HG03565 (cell line): ENCODE data around the gene HOXC6.

ENCODE experiments used
- ATAC-seq: cut with Tn5 transposase; IDR thresholded peaks from one replicate; pipeline ENCODE4 v1.9.1; 2021; ENCODE audit warnings: mild to moderate bottlenecking, moderate library complexity; ENCODE audit not compliant: unreplicated experiment

Gene HOXC6

DNA sequence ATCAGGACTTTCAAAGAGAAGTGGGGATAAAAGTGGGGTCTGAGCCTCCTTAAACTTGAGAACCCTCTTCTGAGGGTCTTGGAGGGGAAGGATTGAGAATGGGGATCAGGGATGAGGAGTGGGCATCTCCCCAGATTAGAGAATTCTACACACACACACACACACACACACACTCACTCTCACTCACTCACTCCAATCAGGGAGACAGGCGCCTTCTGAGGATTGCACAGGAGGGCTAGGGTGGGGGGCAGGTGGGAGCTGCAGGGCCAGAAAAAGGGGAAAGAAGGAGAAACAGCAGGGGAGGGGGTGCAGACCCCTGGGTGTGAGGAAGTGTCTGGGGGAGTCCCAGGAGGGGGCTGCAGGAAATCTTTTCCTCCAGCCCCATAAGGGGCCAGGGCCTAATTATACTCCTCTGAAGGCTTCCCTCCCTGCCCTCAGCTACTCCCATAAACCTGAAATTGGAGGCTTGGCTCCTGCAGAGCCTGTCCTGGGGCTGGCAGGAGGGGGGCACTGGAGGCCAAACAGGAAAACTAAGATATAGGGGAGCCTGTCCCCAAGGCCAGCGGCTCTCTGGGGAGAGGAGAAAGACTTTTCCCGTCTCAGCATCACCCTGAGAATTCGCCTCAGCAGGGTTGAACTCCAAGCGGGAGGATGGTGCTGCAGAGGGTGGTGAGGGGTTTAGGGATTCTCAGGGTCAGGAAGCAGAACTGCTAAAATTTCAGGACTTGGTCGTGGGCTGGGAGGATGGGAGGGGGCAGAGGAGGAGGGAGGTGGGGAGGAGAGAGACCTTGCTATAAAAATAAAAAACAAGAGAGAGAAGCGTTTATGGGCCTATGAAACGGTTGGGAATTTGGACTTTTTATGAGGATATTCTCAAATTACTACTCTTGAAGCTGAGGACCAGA lies 26.7 kb upstream of the HOXC6 start:
- no peak for ATAC-seq

DNA sequence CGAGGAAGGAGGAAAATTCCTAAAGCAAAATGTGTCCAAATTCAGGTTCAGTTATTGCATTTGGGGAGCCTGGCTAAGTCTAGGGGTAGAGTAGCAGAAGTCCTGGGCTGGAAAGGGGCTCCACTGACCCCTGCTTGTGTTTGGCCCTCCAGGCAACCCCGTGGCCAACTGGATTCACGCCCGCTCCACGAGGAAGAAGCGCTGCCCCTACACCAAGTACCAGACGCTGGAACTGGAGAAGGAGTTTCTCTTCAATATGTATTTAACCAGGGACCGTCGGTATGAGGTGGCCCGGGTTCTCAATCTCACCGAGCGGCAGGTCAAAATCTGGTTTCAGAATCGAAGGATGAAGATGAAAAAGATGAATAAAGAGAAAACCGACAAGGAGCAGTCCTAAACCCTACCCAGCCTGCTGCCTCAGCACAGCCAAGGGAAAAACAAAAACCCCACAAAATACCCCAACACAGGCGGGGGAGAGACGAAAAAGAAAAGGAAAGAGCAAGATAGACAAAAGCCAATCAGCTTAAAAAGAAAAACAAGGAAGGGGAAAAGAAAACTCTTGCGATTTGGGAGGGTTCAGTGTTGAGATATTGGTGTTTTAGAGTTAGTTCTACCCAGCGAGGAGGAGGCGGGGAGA lies 25.8 kb upstream of the HOXC6 start:
- no peak for ATAC-seq

DNA sequence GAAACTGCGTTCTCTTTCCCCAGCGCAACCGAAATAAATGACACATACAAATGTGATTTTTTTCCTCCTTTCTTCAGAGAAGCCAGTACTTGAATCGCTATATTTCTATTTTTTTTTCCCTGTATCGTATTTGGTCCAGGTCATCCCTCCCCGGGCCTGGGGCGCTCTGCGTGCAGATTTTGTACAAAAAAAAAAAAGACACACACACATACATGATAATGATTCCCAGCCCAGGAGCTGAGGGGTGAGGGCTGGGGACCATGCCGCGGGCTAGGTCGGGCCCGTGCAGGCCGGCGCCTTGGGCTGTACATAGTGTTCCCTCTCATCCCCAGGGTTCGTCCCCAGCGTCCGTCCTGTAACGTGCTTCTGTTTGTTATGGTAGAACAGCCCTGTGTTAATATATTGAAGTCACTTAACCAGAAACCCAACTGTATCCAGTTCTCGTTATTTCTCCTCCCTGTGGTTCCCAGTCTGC lies 25.3 kb upstream of the HOXC6 start:
- ATAC-seq: no peak

DNA sequence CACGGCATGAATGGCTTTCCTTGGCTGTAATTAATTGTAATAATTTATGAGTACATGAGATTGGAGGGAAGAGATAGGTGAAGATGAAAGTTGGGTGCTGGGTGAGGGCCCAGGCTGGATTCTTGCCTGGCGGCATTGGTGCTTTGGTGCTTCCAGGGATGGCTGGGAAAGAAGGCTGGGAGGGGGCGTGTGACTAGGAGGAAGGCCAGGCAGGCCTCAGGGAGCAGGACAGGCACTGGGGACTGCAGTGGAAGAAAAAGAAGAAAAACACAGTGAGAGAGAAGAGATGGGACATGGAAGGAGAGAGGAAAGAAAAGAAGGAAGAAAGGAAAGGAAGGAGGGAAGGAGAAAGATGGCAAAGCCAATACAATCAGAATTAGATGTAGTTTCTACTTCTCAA lies 24.6 kb upstream of the HOXC6 start:
- no peak for ATAC-seq

DNA sequence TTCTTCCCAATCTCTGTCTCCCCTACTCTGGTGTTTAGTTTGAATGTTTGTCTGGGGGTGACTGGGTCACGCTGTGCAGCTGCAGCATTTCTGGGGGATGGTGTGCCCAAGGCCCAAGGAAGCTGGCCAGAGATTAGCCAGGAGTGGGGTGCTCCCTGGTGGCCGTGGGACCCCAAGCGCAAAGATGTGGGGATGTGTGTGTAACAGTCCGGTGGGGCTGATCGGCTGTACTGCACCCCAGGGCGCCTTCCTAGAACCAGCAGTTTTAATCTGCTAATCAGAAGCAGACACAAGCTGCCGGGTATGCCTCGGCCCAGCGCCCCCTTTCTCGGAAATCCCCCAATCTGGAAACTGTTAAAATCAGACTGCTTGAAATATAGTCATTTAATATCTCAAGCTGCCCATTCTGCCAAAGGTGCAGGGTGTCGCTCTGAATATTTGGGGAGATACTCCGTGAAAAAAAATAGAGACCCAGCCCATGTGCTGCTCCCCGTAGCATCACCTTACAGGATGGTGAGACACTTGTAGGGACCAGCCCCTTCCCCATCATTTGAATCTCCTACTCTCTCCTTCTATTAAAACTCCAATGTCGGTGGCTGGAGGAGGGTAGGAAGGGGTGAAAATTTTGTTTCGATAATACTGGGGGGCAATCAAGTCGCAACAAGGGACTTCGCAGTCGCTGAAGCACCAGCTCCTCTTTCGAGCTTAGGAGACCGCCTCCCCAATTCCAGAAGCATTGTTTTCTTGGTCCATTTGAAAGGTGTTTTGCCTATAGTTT lies 24.0 kb upstream of the HOXC6 start:
- ATAC-seq: no peak

DNA sequence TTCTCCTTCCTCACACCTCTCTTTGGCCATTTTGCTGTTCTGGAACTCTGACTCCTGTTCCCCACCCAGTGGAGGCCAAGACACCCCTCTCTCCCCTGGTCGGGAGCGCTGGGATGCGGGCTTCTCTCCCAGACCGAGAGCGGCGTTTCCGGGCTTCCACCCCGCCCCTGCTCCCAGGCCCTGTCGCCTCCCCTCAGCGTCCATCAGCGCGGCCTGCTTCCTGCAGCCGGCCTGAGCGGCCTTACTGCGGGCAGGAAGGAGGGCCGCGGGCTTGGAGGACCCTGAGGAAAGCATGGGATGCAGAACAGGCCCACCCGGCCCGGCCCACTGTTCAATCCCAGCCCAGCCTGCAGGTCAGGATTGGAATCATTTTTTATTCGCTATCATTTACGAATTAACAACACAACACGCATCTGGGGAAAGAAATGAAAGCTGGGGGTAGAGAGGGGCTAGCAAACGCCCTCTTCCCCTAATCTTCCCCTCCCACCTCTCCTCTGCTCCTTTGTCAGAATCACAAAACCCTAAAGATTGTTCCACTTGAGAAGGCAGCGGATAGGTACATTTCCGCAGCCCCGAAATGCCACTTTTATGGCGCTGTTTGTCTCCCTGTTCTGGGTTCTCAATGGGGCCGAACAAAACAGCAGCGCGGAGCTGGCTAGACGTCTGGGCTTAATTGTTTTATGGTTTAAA lies 23.3 kb upstream of the HOXC6 start:
- no peak for ATAC-seq

DNA sequence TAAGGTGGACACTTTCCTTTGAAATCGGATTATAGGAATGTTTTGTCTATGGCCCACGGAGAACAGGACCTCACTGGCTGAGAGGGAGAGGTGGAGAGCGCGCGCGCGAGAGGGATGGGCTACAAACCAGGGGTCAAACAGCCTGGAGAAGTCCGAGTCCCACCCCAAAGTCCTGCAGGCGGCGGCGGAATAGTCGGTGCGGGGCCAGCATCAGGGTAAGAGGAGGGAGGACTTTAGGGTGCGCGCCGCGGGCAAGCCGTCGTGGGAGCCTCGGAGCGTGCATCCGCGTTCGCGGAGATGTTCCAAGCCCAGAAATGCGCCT lies 22.7 kb upstream of the HOXC6 start:
- no peak for ATAC-seq

DNA sequence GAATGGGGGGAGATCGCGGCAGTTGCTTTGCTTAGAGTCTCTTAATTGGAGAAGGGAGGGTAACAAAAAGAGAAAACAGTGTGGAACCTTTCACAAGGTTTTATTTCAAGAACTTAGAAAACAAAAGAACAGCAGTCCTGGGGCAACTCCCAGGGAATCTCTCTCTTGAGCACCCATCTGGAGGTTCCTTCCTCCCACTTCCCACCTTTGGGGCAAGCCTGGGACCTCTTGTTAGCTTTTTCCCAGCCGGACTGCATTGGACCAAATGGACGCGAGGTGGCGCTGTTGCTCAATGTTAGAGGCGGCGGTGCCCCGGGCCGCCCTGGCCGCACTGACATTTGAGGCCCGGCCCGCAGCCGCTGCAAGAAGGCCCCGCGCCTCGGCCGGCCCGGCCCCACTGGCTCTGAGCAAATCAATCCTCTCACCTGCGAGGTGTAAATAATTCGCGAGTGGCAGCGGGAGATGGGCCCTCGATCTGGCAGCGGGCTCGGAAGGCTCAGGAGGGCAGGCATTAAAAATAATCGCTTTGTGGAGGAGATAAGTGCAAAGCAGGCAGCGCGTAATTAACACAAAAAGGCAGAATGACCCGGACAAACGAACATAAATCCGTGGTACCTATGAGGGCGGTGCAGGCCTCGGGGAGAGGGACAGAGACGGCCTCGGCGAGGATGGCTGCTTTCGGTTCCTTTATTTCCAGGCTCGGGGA lies 22.2 kb upstream of the HOXC6 start:
- ATAC-seq: peak; percentile 73

DNA sequence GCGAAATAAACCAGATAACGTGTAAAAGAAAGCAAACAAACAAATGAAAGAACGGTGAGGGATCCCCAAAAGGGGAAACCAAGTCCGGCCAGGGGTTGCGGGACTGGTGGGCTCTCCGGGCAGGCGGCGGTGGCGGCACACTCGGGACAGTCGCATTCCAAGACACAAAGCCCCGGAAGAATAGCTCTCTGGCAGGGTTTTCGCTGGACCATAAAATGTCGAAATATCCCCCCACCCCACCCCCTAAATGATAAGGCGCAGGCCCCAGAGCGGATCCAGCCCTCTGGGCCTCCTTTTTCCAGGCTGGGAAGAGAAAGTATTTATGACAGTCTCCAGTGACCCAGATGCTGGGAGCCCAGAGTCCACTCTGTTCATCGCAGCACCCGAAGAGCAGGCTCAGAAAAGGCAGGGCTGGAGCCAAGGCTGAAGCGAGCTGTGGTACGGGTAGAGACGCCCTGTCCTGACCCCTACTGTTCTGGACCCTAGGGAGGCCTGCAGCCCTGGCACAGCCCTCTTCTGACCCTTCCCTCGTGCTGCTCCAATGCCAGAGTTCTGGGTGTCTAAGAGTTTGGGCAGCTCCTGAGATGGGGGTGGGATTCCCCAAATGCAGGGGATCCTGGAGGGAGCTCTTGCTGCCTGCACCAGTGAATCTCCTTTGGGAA lies 21.6 kb upstream of the HOXC6 start:
- ATAC-seq: no peak

DNA sequence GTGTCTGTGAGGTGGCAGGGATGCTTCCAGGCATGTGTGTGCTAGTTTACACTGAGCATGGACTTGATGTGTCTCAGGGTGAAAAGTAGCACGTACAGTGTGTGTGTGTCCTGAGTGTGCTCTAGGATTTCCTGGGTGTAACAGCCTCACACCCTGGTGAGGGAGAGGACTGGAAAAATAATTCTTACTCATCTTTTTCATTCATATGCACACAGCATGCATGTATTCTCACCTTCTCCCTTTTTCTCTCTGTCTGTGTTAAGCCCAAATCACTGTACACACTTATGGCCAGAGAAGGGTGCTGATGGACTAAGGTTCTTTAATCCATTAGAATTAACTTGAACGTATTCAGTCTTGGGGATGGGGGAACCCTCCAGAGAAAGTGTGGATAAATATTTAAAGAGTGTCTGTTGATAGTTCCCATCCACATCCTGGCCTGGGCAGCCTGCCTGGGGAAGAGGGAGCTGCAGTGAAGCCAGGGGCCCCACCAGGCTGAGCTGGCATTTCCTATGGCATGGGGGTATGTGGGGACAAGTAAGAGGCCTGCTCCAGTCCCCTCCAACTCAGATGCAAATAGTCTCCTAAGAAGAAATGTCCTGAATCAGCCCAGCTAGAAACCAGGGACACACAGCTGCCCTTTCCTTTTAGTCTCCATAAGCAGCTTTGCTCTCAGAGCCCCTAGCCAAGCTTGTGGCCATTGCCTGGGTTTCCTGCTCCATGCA lies 20.5 kb upstream of the HOXC6 start:
- ATAC-seq: no peak

DNA sequence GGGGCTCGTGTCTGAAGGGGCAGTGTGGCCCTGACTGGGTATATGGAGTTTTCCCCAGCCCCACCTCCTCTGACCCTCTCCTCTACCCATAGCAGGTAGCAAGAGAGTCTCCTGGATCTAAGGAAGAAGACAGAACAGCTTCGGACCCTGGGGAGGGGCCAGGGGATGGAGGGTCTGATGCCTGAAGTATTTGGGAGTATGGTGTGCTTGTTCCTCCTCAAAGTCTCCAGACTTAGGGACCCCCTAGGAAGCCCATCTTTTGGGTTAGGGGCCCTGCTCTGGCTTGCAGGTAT lies 20.0 kb upstream of the HOXC6 start:
- no peak for ATAC-seq

DNA sequence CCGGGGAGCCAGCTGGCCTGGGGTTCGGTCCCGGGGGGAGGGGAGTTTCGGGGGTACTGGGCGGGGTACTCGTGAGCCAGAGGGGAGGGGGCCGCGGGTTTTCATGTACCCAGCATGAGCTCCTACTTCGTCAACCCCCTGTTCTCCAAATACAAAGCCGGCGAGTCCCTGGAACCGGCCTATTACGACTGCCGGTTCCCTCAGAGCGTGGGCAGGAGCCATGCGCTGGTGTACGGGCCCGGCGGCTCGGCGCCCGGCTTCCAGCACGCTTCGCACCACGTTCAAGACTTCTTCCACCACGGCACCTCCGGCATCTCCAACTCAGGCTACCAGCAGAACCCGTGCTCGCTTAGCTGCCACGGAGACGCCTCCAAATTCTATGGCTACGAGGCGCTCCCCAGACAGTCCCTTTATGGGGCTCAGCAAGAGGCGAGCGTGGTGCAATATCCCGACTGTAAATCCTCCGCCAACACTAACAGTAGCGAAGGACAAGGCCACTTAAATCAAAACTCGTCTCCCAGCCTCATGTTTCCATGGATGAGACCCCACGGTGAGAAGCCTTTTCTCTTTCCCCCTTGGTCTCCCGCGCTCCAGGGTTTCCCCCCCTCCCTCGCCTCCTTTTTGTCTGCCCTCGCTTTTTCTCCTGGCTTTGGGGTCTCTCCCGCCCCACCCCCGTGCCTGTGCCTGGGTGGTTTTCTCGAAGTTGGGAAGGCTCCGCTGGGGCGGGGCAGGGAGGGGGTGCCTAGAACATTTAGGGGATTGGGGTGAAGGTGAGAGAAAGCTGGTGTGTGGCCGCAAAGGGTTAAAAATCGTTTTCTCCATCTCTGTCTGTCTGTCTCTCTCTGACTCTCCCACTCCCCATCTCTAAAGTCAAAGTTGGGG lies 18.8 kb upstream of the HOXC6 start:
- ATAC-seq: no peak

DNA sequence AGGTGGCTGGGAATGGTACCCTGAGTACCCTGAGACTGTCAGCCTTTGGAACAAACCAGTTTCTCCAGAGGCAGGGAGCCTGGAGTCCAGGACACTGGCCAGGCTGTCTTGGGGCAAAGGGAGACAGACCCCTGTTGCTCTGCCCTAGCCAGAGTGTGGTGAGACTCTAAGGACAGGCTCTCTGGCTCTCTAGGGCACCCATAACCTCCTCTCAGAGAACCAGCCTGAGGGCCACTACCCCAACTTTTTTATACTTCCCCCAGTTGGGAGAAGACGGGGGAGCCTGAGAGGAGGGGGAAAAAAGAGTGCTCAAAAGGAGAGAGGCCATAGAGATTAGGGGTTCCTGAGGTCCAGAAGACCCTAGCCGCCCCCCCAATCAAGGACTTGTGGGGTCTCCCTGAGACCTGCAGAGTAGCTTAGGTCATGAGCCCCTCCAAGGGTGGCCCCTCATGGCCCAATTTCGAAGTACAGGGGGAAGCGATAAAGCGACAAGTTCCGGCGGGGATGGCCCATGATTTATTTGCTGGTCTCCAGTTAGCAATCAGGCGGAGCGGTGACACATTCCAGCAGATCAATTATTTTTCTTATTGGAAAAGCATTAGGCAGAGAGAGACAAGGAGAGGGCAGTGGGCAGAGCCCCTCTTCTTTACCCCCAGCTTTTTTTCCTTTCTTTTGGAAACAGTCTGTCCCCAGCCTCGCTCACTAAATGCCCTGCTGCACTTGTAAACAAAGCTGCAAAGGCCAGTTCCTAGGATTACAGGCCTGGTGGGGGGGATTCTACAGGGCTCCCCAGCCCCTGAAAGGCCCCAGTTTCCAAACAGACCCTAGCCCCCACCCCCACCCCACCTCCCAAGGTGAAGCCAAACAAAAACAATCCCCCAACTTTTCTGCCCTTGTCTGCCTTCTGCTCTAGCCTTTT lies 17.9 kb upstream of the HOXC6 start:
- no peak for ATAC-seq

DNA sequence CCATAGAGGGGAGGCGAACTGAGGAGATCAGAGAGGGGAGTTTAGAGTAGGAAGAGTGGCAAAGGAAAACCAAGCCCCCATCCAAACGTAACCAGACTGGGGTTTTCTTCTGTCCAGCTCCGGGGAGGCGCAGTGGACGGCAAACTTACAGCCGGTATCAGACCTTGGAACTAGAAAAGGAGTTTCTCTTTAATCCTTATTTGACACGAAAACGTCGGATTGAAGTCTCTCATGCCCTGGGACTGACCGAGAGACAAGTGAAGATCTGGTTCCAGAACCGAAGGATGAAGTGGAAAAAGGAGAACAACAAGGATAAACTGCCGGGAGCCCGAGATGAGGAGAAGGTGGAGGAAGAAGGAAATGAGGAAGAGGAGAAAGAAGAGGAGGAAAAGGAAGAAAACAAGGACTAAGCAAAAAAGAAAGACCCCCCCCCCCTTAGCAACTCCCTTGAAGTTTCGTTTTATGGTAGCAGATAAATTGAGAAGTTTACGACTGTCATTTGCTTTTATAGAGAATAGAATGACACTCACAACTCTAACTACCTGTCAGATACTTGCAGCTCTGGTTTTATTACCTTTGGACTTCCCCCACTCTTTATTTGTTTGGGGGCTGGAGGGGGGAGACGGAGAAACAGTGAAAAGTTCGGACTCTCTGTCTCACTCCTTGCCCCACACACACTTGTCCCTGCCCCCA lies 17.1 kb upstream of the HOXC6 start:
- no peak for ATAC-seq

DNA sequence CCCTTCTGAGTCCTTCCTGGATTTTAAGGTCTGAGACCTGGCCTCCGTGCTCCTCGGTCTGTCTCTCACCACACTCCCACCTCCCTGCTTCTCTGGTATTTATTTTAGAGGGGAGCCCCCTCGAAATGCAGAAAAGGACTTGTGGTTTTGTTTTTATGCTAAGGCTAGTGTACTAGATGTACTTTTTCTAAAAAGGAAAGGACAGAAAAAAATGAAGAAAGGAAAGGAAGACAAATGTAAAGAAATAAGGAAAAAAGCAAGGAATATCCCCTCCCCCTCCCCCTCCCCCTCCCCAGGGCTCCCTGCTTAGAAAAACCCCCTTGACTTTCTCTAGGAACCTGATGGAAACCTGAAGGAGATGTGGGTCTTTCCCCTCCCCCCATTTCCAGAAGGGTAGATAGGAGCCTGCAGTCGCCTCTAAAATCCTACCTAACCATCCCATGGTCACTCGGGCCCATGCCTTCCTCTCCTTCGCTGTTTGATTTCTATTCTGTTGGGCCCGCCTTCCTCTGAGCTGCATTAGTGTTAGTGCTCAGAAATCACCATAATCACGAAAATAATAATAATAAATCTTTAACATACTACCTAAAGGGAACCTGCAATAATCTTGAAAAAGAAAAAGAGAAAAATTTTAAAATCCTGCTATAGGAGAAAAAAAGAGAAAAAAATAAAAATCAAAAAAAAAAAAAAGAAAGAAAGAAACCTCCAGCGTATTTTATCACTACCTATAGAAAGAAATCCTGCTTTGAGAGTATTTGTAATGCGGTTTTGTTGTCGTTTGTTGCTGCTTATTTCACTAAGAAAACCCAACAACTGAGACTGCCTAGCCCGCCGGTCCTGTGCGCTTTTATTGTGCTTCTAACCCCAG lies 16.3 kb upstream of the HOXC6 start:
- ATAC-seq: no peak
